Renal cortex interstitium (tissue), 11 donors: ENCODE data around the gene RABAC1. TPM values are rescaled to one million over a fixed set of nuclear protein-coding genes. Genes with fewer than 3 reads are reported as not detected.
"Not testable (repeated sequence)": the region's sequence is repeated elsewhere in the genome, so short reads cannot be mapped to it uniquely, and the experiment has no call there.

ENCODE experiments used
- DNase-seq, 11 donors: peaks; one replicate each; pipeline ENCODE4 v3.0.0-alpha.2; 2013; ENCODE audit warnings: low read depth in 9 of 11, low spot score in 4 of 11; ENCODE audit errors: extremely low read depth in 1 of 11
- polyA plus RNA-seq, 3 donors: library from polyadenylated mRNA; unstranded; fragments of 120-200 nt; gene quantifications; one replicate each; pipeline ENCODE4 v1.2.1, GENCODE V29; 2013; ENCODE audit not compliant: insufficient read length in 3 of 3

RABAC1 gene
- polyA plus RNA-seq, 3 donors, result 47.5 to 85.4 (median 81.1) TPM

- no peak for DNase-seq
Measured at GRCh38 chr19:41926028-41926762, 32.9 kb downstream of the RABAC1 start.

- DNase-seq, result no peak
Measured at GRCh38 chr19:41925208-41926003, 33.7 kb downstream of the RABAC1 start.

DNA sequence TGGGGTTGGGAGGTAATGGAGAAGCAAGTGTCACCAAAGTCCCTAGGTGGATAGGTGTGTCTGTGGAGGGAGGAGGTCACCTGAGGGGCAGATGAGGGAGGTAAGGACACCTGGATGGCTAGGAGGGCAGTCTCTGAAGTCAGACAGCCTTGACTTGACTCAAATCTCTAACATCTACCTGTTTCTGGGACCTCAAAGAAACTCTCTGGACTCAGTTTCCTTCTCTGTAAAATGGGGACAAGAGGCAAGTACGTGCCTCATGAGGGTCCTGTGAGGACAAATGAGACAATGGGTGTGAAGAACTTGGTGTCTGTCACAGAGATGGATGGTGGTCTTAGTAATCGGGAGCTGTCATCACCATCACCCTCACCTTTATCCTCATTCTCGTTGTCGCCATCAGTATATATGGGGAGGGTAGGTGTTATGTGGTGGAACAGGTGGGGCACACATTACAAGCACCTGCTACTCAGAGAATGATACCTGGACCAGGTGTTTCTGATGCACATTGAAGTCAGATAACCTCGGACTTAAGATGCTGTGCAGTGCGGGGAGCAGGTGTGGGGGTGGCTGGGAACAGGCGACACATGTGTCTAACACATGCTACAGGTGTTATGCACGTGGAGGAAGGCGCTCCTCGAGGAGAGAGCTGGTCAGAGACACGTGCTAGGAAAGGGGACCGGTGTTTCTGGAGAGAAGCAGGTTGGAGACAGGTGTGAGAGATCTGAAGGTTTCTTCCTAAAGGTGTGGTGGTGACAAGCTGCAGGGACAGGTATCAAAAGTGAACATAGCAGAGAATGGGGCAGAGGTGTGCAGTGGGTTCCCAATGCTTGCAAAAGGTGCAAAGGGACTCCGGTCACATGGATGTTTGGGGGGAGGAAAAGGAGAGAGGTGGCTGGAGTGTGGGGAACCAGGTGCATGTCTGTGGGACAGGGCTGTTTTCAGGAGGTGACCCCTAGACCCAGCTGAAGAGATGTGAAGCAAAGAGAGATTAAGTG, 34.7 kb downstream of the RABAC1 start:
- DNase-seq, result no peak

DNA sequence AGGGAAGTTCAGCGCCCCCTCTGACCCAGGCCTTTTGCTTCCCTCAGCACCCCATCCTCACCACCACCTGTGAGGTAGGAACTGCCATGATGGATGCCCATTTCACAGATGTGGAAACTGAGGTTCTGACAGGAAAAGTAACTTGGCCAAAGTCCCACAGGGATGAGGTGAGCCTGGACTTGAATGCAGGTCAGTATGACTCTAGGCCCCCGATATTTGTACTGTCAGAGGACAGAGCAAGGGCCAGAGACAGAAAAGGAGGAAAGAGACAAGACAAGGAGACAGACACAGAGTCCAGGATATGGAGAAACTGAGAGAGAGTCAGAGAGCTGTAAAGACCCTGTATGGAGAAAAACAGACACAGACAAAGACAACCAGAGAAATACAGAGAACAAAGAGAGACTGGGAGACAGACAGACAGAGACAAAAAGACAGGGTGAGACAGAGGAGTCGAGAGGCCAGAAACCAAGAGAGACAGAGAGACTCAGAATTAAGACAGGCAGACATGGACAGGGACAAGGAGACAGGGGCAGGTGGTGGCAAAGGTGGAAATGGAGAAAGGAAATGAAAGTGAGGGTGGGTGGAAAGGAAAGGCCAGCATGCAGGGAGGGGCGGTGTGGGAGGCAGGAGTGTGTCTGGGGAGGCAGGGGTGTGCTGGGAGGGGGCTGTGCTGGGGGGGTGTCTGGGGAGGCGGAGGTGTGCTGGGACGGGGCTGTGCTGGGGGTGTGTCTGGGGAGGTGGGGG, 35.9 kb downstream of the RABAC1 start:
- no peak for DNase-seq

DNA sequence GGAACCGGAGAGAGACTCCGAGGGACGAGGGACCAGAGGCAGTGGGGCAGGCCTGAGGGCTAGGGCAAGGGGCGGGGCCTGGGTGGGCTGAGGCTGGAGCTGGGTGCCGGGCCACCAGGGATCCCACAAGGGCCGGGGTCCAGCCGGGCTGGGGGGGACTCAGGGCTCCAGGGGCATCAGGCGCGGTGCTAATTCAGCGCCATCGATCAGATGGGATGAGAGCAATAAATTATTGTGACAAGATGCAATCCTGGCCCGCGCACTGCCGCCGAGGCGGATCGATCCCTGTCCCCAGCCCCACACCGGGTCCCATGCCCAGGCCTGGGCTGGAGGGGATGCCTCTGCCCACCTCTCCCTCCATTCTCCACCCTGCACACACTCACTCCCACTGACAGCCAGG, 36.5 kb downstream of the RABAC1 start:
- no peak for DNase-seq

GRCh38 chr19:41921577-41922576, 37.2 kb downstream of the RABAC1 start:
- DNase-seq, result no peak

GRCh38 chr19:41920882-41921576, 38.1 kb downstream of the RABAC1 start:
- DNase-seq, result no peak

DNA sequence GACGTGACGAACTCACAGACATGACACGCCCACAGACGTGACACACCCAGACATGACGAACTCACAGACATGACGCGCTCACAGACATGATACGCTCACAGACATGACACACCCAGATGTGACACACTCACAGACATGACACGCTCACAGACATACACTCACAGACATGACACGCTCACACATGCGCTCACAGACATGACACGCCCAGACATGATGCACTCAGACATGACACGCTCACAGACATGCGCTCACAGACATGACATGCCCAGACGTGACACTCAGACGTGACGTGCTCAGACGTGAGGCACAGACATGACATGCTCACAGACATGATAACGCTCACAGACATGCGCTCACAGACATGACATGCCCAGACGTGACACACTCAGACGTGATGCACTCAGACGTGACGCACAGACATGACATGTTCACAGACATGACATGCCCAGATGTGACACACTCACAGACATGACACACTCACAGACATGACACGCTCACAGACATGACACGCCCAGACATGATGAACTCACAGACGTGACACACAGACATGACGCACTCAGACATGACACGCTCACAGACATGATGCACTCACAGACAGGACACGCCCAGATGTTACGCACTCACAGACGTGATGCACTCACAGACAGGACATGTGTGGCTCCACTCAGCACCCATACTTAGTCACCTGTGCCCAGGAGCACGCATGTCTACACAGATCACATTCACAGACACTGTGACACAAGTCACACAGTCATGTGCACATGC, 39.0 kb downstream of the RABAC1 start:
- DNase-seq, result no peak

DNA sequence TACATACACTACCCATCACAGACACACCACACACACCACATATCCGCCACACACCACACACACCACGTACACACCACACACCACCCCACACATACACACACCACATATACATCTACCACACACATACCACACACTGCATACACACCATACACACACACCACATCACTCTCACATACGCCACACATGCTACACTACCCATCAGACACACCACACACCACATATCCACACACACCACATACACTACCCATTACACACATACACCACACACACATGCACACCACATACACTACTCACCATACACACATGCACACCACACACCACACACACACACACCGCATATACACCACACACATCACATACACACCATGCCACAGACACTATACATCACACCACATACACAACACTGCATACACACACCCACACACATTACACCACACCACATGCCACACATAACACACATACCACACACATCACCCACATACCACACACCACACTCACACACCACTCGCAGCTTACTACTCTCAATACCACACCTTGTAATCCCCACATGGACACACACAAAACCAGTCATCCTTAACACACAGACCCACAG, 40.4 kb downstream of the RABAC1 start:
- DNase-seq, result no peak

GRCh38 chr19:41918095-41918494, 41.0 kb downstream of the RABAC1 start:
- DNase-seq, result no peak

DNA sequence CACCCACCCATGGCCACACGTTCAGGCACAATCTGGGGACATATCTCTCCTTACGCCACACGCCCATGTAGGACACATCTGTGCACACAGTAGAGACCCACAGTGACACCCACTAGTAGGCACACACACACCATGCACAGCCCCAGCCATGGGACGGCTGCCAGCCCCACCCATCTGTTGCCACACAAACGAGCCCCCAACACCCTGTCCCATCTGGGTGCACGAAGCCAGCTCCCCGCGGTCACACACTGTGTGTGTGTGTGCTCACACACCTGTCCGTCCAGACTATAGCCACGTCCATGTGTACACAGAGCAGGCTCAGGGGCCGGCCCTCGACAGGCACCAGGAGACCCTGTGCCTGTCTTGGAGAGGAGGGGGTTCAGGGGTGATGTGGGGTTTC, 41.4 kb downstream of the RABAC1 start:
- no peak for DNase-seq

DNA sequence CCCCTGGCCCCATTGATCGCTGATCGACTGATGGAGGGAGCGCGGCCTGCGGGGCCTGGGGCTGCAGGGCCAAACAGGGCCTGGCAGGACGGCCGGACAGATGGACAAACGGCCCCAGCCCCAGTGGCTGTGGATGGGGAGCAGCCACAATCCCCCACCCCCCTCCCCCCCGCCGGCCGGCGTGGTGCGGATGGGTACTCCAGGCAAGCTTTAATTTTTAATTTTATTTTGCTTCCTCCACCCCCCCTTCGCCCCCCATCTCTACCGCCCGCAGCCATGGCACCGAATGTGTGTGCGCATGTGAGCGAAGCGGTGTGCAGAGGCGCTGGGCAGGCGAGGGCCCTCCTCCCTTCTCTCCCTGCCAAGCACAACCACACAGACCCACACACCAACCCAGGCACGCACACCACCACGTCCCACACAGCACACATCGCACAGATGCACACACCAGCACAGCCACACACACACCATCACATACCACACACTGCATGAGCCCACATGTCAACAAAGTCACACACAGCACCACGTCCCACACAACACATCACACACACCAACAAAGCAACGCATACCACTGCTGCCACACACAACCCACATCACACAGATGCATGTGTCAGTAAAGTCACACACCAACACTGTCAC, 43.2 kb downstream of the RABAC1 start:
- no peak for DNase-seq

DNA sequence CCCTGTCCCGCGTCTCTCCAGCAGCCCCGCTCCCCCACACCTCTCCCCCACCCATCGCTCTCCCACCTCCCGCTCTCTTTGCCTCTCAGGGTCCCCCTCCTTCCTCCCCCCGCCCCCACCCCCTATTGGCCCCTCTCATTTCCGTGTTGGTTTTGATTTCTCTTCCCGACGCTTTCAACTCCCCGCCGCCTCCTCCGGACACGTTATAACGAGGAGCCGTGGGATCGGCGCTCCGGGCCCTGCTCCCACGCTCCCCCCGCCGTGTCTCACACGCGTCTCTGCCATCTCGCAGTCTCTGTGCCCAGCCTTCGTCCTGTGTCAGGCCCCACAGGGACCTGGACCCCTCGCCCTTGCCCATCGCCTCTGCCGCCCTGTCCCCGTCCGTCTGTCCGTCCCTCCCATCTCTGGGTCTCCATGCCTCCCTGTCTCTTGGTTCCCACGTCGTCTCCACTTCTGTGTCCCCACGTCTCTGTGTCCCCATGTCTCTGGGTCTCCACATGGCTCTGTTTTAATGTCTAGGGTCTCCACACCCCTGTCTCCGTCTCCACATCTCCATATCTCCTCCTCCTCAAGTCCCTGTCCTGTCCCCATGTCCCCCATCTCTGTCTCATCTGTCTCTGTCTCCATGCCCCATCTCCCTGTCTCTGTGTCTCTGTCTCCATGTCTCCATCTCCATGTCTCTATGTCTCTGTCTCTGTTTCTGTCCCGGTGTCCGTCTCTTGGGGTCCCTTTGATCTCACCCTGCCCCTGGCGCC, 43.9 kb downstream of the RABAC1 start:
- no peak for DNase-seq

- DNase-seq, result not testable (repeated sequence)
Measured at GRCh38 chr19:41914424-41914834, 44.7 kb downstream of the RABAC1 start.
